H1 (cell line): Measurements from ENCODE around the gene GGT5. TPM values are rescaled to one million over a fixed set of nuclear protein-coding genes. Genes with fewer than 3 reads are reported as not detected.

Experiments used
- CTCF ChIA-PET: fragments of 300-600 bp; sonication (Branson Sonifier 250); formaldehyde crosslinking; loops from one replicate; lab custom pipeline; 2021; ENCODE audit not compliant: partially characterized antibody; lab: Charles Lee
- POLR2A ChIA-PET: fragments of 300-600 bp; sonication (Branson Sonifier 250); formaldehyde crosslinking; loops from one replicate; lab custom pipeline; 2021; ENCODE audit warnings: inconsistent platforms; ENCODE audit not compliant: partially characterized antibody; lab: Charles Lee
- DNase-seq, 2 experiments: peaks; one replicate each; pipeline versions ENCODE4 v3.0.0 to v3.0.0-alpha.2; 2010 to 2022; ENCODE audit warnings: low spot score in 2 of 2, low read depth in 1 of 2, mixed read lengths in 1 of 2
- FAIRE-seq: peaks from 2 replicates; lab custom pipeline; 2011; peaks lifted over from hg19 to GRCh38; lab: Jason Lieb, UNC
- H2AFZ ChIP-seq: 2 replicates; pipeline ENCODE4 v1.8.1; 2012; ENCODE audit warnings: low read length, inconsistent platforms
- H2AK5ac ChIP-seq: 2 replicates; pipeline ENCODE4 v1.6.1; 2013; ENCODE audit warnings: low read depth, low read length
- H2BK120ac ChIP-seq: replicated peaks from 2 replicates; pipeline ENCODE3; 2013; ENCODE audit warnings: low read depth, low read length, inconsistent platforms
- H2BK12ac ChIP-seq: 2 replicates; pipeline ENCODE4 v1.6.1; 2013; ENCODE audit warnings: low read depth, low read length
- H2BK15ac ChIP-seq: 2 replicates; pipeline ENCODE4 v1.6.1; 2013; ENCODE audit warnings: low read length
- H2BK20ac ChIP-seq: 2 replicates; pipeline ENCODE4 v1.6.1; 2013; ENCODE audit warnings: low read length
- H2BK5ac ChIP-seq: 2 replicates; pipeline ENCODE4 v1.6.1; 2013; ENCODE audit warnings: low read depth, low read length
- H3K14ac ChIP-seq: 2 replicates; pipeline ENCODE4 v1.6.1; 2013; ENCODE audit warnings: inconsistent platforms; ENCODE audit not compliant: insufficient read length
- H3K18ac ChIP-seq: 2 replicates; pipeline ENCODE4 v1.6.1; 2013; ENCODE audit warnings: low read length; ENCODE audit errors: extremely low read depth
- H3K23ac ChIP-seq: 2 replicates; pipeline ENCODE4 v1.6.1; 2013; ENCODE audit warnings: inconsistent platforms; ENCODE audit not compliant: insufficient read length
- H3K23me2 ChIP-seq: 2 replicates; pipeline ENCODE4 v1.6.1; 2013; ENCODE audit warnings: low read depth, low read length
- H3K27ac ChIP-seq: 2 replicates; pipeline ENCODE4 v1.6.1; 2011; ENCODE audit warnings: low read depth, low read length, inconsistent platforms
- H3K27me3 ChIP-seq, 4 experiments: replicated peaks in 1 of 4; 1 replicate in 1 of 4; 2 replicates in 3 of 4; pipeline versions ENCODE4 v1.6.1 to v1.8.1; 2011 to 2013; ENCODE audit warnings: low read length in 3 of 4, mild to moderate bottlenecking in 3 of 4, inconsistent platforms in 2 of 4, mixed read lengths in 2 of 4, moderate library complexity in 1 of 4; ENCODE audit not compliant: control insufficient read depth in 3 of 4, insufficient read depth in 3 of 4; ENCODE audit errors: extremely low read depth in 1 of 4
- H3K36me3 ChIP-seq, 4 experiments: 2 replicates each; pipeline versions ENCODE4 v1.6.1 to v1.8.1; 2011 to 2013; ENCODE audit warnings: mild to moderate bottlenecking in 4 of 4, low read length in 3 of 4, moderate library complexity in 2 of 4, control low read depth in 1 of 4, inconsistent platforms in 1 of 4; ENCODE audit not compliant: insufficient read depth in 4 of 4, control insufficient read depth in 2 of 4
- H3K4ac ChIP-seq: replicated peaks from 2 replicates; pipeline ENCODE3; 2013; ENCODE audit warnings: low read length, low read depth, mixed read lengths, inconsistent platforms; ENCODE audit not compliant: insufficient read length
- H3K4me1 ChIP-seq, 4 experiments: replicated peaks in 1 of 4; 1 replicate in 1 of 4; 2 replicates in 3 of 4; pipeline versions ENCODE4 v1.6.1 to v1.8.1; 2011 to 2013; ENCODE audit warnings: low read length in 3 of 4, inconsistent platforms in 2 of 4, mixed read lengths in 1 of 4; ENCODE audit not compliant: insufficient read depth in 4 of 4, control insufficient read depth in 3 of 4
- H3K4me2 ChIP-seq, 2 experiments: 2 replicates each; pipeline versions ENCODE4 v1.6.1 to v1.8.1; 2011 to 2013; ENCODE audit warnings: low read depth in 2 of 2, low read length in 2 of 2, control low read depth in 1 of 2, inconsistent platforms in 1 of 2, mild to moderate bottlenecking in 1 of 2; ENCODE audit not compliant: insufficient read depth in 1 of 2
- H3K4me3 ChIP-seq, 4 experiments: fragments of 200-600, 300-600 bp in 1 of 4; sonication (generic), shearing (Covaris generic), sonication (Bioruptor Twin) in 1 of 4; 2 replicates each; pipeline versions ENCODE4 v1.5.1 to v1.8.1; 2011 to 2016; ENCODE audit warnings: low read length in 4 of 4, low read depth in 3 of 4, control low read depth in 2 of 4, inconsistent platforms in 2 of 4, mild to moderate bottlenecking in 2 of 4, mixed read lengths in 1 of 4, moderate library complexity in 1 of 4; ENCODE audit not compliant: insufficient read depth in 2 of 4; ENCODE audit errors: extremely low read depth in 1 of 4
- H3K56ac ChIP-seq: replicated peaks from 2 replicates; pipeline ENCODE3; 2013; ENCODE audit warnings: low read depth, mild to moderate bottlenecking, mixed read lengths, low read length, inconsistent platforms; ENCODE audit not compliant: insufficient read length
- H3K79me1 ChIP-seq: 2 replicates; pipeline ENCODE4 v1.6.1; 2013; ENCODE audit warnings: low read depth, low read length, control low read depth
- H3K79me2 ChIP-seq, 2 experiments: 2 replicates each; pipeline versions ENCODE4 v1.6.1 to v1.8.1; 2012 to 2013; ENCODE audit warnings: low read length in 2 of 2, mild to moderate bottlenecking in 2 of 2, inconsistent platforms in 1 of 2; ENCODE audit not compliant: insufficient read depth in 2 of 2, control insufficient read depth in 1 of 2
- H3K9ac ChIP-seq, 4 experiments: replicated peaks in 1 of 4; 1 replicate in 1 of 4; 2 replicates in 3 of 4; pipeline versions ENCODE4 v1.6.1 to v1.8.1; 2011 to 2013; ENCODE audit warnings: low read depth in 3 of 4, low read length in 3 of 4, control low read depth in 2 of 4, mild to moderate bottlenecking in 2 of 4, moderate library complexity in 2 of 4, inconsistent platforms in 1 of 4; ENCODE audit errors: extremely low read depth in 1 of 4
- H3K9me3 ChIP-seq, 2 experiments: 2 replicates each; pipeline versions ENCODE4 v1.6.1 to v1.8.1; 2012 to 2013; ENCODE audit warnings: mild to moderate bottlenecking in 2 of 2, moderate library complexity in 2 of 2, control low read depth in 1 of 2, inconsistent platforms in 1 of 2, low read depth in 1 of 2, low read length in 1 of 2, mixed read lengths in 1 of 2; ENCODE audit not compliant: insufficient read depth in 2 of 2
- H4K20me1 ChIP-seq, 2 experiments: replicated peaks in 1 of 2; 2 replicates each; pipeline versions ENCODE3 to v1.8.1; 2011 to 2013; ENCODE audit warnings: inconsistent platforms in 2 of 2, low read length in 2 of 2, mild to moderate bottlenecking in 1 of 2; ENCODE audit not compliant: insufficient read depth in 2 of 2, control insufficient read depth in 1 of 2
- H4K5ac ChIP-seq: 2 replicates; pipeline ENCODE4 v1.6.1; 2013; ENCODE audit warnings: low read length, low read depth, mixed read lengths, inconsistent platforms; ENCODE audit not compliant: insufficient read length
- H4K8ac ChIP-seq: 2 replicates; pipeline ENCODE4 v1.8.0; 2013; ENCODE audit warnings: mild to moderate bottlenecking, moderate library complexity, low read length, inconsistent platforms; ENCODE audit not compliant: insufficient read depth; ENCODE audit errors: extremely low read depth
- H4K91ac ChIP-seq: replicated peaks from 2 replicates; pipeline ENCODE3; 2013; ENCODE audit warnings: low read length, mixed read lengths, inconsistent platforms; ENCODE audit not compliant: insufficient read length
- JUND ChIP-seq: IDR thresholded peaks from 2 replicates; pipeline ENCODE4 v1.6.1; 2011; ENCODE audit warnings: mild to moderate bottlenecking, improper control_type of control experiment, low read length
- NANOG ChIP-seq: IDR thresholded peaks from 2 replicates; pipeline ENCODE4 v1.6.1; 2011; ENCODE audit warnings: low read length, low read depth, mild to moderate bottlenecking, inconsistent platforms; ENCODE audit not compliant: insufficient read depth, poor library complexity, severe bottlenecking
- POU5F1 ChIP-seq: IDR thresholded peaks from 2 replicates; pipeline ENCODE4 v1.6.1; 2011; ENCODE audit warnings: low read depth, mild to moderate bottlenecking, low read length, moderate library complexity
- RNF2 ChIP-seq: fragments of 200-900, 300-1000 bp; sonication (generic); IDR thresholded peaks from 2 replicates; pipeline ENCODE4 v1.7.1; 2016; ENCODE audit warnings: borderline replicate concordance, low read depth, mild to moderate bottlenecking, antibody characterized with exemption, low read length; ENCODE audit not compliant: poor library complexity, severe bottlenecking; ENCODE audit errors: missing control alignments
- SP2 ChIP-seq: IDR thresholded peaks from 2 replicates; pipeline ENCODE4 v1.6.1; 2012; ENCODE audit warnings: mild to moderate bottlenecking, low read length, inconsistent platforms
- WGBS, 2 experiments: shearing (Covaris generic) in 1 of 2; methylation state at CpG; one replicate each; pipeline versions ENCODE4 v1.1.6 to v1.1.7; 2013 to 2015; ENCODE audit warnings: low lambda C conversion rate in 2 of 2, mixed read lengths in 2 of 2, inconsistent platforms in 1 of 2, low coverage in 1 of 2, missing lambda C conversion rate in 1 of 2; ENCODE audit not compliant: insufficient replicate concordance in 2 of 2, insufficient coverage in 1 of 2, insufficient read length in 1 of 2; ENCODE audit errors: extremely low coverage in 1 of 2, missing lambda C conversion rate in 1 of 2; 5-methylcytosine and 5-hydroxymethylcytosine counted together
- polyA plus RNA-seq, 7 experiments: library from polyadenylated mRNA; depleted of rRNA in 3 of 7; stranded (reverse) in 5 of 7; unstranded in 2 of 7; fragments of >200 nt in 5 of 7; fragments of 200-250 nt in 2 of 7; gene quantifications; 1 replicate in 5 of 7; 2 replicates in 1 of 7; 4 replicates in 1 of 7; pipeline versions ENCODE4 v1.2.1 to v1.2.3, GENCODE V29; 2011 to 2013; ENCODE audit warnings: missing spikeins in 2 of 7, mixed read lengths in 2 of 7
- total RNA-seq: library from RNA; stranded (reverse); fragmentation: NEBNext Ultra II Directional; extraction: Animal tissue kit (Norgen Biotek cat#: 25700); gene quantifications from 2 replicates; pipeline ENCODE4 v1.2.1, GENCODE V29; 2021
- TF ChIP-seq, protein P1 (sequence below): IDR thresholded peaks from 2 replicates; pipeline ENCODE4 v1.6.1; 2012; ENCODE audit warnings: inconsistent platforms

Gene GGT5
- total and polyA plus RNA-seq, 2 of the 8 experiments (the other 6 are each of a cell fraction or from before 2014, with no cell fraction given) = 0.05 TPM; not detected in 1

DNA sequence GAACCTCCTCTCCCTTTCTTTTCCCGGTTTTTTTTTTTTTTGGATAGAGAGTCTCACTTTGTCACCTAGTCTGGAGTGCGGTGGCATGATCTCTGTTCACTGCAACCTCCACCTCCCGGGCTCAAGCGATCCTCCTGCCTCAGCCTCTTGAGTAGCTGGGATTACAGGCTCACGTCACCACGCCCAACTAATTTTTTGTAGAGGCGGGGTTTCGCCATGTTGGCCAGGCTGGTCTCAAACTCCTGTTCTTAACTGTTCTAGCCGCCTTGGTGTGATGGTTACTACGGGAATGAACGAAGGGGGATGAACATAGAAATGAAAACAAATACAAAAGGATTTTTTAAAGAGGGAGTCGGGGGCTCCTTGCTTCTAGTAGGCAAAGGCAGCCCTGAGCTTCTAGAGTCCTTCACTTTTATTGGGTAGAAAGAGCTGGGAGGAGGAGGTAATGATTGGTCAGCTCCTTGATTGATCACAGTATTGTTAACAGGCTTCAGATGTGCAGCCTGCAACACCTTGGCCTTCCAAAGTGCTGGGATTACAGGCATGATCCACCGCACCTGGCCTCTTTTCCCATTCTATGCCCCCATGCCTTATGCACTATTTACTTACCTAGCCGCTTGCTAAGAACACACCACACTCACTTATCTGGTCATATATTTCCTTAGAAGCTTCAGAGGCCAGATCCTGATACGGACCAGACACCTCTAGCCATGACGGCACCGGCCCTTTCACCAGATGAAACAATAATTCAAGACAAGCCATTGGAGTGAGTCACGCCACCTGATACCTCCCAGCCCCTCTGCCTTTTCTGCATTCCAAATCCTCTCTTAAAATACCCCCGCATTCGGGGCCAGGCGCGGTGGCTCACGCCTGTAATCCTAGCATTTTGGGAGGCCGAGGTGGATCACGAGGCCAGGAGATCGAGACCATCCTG is 42.9 kb downstream of the GGT5 start:
- H3K4ac ChIP-seq = no peak overlapping the region
- ChIA-PET CTCF (interaction anchor here (1.2 to 6.0 kb wide), 3 partner anchors 12 to 40 kb away, joined by 3 to 37 read pairs (median 4); no protein-coding TSS in a partner anchor), POLR2A (no interaction called here)
- H2BK15ac ChIP-seq = no peak overlapping the region
- no peak overlapping the region for H2AK5ac ChIP-seq
- H3K79me2 ChIP-seq = no peaks in the 10 kb centered on the region
- no peaks in the 10 kb centered on the region for H4K20me1 ChIP-seq
- H2BK5ac ChIP-seq = no peak overlapping the region
- H3K9ac ChIP-seq = no peak overlapping the region
- H3K4me1 ChIP-seq = no peaks in the 10 kb centered on the region
- H3K36me3 ChIP-seq = no peaks in the 10 kb centered on the region
- no peaks in the 10 kb centered on the region for H3K79me1 ChIP-seq
- FAIRE-seq (no peak), DNase-seq (no peak)
- H2AFZ ChIP-seq = no peak overlapping the region
- no peak overlapping the region for H2BK12ac ChIP-seq
- H3K4me3 ChIP-seq = no peak overlapping the region
- H3K9me3 ChIP-seq = peaks cover 0 to 5% of the 10 kb centered on the region in 2 experiments; a peak in 2 of 4 replicates
- H3K23ac ChIP-seq = no peak overlapping the region
- no peak overlapping the region for H4K5ac ChIP-seq
- no peak overlapping the region for H3K27ac ChIP-seq
- no peaks in the 10 kb centered on the region for H3K27me3 ChIP-seq
- no peaks in the 10 kb centered on the region for H3K23me2 ChIP-seq
- H3K18ac ChIP-seq = no peak overlapping the region; the same call in 1 of the 2 replicates
- H3K14ac ChIP-seq = no peak overlapping the region
- no peak overlapping the region for H4K91ac ChIP-seq
- H2BK120ac ChIP-seq = no peak overlapping the region
- H3K56ac ChIP-seq = no peak overlapping the region
- H4K8ac ChIP-seq = no peak overlapping the region; the same call in 1 of the 2 replicates
- no peak overlapping the region for H2BK20ac ChIP-seq
- WGBS, 2 experiments = 97% methylated on average over 23 of the region's 26 CpGs; no CpG with 5 or more reads in 1 of the 2 experiments
- H3K4me2 ChIP-seq = no peak overlapping the region
- no peak for TF ChIP-seq POU5F1
- TF ChIP-seq, protein P1, sequence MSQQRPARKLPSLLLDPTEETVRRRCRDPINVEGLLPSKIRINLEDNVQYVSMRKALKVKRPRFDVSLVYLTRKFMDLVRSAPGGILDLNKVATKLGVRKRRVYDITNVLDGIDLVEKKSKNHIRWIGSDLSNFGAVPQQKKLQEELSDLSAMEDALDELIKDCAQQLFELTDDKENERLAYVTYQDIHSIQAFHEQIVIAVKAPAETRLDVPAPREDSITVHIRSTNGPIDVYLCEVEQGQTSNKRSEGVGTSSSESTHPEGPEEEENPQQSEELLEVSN = no peak
- TF ChIP-seq RNF2 = no peak
- no peak for TF ChIP-seq SP2
- TF ChIP-seq NANOG = no peak
- no peak for TF ChIP-seq JUND
